ENCODE data around the gene STRN3. TPM values are rescaled to one million over a fixed set of nuclear protein-coding genes. Genes with fewer than 3 reads are reported as not detected.

The STRN3 gene
- total and polyA plus RNA-seq, 2 of the 8 experiments (the other 6 are each of a cell fraction or from before 2014, with no cell fraction given) = 8.7 to 38.1 TPM

DNA sequence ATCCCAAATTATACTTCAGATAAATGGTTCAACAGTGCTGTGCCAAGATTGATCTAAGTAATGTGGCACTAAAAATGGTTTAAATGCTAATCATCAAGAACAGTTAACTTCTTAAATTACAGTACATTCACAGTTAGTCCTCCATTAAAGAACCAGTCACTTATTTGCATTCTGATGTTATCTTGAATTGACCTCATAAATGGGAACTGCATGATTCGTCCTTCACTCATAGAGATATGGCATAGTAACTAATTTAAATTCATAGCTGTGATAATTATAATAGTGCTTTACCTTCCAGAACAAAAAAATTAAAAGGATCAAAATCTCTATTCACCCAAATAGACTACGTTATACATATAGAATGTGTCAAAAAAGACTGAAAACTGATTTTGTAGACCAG is 90.7 kb downstream of the STRN3 start (continued):
- TF ChIP-seq, protein P1, sequence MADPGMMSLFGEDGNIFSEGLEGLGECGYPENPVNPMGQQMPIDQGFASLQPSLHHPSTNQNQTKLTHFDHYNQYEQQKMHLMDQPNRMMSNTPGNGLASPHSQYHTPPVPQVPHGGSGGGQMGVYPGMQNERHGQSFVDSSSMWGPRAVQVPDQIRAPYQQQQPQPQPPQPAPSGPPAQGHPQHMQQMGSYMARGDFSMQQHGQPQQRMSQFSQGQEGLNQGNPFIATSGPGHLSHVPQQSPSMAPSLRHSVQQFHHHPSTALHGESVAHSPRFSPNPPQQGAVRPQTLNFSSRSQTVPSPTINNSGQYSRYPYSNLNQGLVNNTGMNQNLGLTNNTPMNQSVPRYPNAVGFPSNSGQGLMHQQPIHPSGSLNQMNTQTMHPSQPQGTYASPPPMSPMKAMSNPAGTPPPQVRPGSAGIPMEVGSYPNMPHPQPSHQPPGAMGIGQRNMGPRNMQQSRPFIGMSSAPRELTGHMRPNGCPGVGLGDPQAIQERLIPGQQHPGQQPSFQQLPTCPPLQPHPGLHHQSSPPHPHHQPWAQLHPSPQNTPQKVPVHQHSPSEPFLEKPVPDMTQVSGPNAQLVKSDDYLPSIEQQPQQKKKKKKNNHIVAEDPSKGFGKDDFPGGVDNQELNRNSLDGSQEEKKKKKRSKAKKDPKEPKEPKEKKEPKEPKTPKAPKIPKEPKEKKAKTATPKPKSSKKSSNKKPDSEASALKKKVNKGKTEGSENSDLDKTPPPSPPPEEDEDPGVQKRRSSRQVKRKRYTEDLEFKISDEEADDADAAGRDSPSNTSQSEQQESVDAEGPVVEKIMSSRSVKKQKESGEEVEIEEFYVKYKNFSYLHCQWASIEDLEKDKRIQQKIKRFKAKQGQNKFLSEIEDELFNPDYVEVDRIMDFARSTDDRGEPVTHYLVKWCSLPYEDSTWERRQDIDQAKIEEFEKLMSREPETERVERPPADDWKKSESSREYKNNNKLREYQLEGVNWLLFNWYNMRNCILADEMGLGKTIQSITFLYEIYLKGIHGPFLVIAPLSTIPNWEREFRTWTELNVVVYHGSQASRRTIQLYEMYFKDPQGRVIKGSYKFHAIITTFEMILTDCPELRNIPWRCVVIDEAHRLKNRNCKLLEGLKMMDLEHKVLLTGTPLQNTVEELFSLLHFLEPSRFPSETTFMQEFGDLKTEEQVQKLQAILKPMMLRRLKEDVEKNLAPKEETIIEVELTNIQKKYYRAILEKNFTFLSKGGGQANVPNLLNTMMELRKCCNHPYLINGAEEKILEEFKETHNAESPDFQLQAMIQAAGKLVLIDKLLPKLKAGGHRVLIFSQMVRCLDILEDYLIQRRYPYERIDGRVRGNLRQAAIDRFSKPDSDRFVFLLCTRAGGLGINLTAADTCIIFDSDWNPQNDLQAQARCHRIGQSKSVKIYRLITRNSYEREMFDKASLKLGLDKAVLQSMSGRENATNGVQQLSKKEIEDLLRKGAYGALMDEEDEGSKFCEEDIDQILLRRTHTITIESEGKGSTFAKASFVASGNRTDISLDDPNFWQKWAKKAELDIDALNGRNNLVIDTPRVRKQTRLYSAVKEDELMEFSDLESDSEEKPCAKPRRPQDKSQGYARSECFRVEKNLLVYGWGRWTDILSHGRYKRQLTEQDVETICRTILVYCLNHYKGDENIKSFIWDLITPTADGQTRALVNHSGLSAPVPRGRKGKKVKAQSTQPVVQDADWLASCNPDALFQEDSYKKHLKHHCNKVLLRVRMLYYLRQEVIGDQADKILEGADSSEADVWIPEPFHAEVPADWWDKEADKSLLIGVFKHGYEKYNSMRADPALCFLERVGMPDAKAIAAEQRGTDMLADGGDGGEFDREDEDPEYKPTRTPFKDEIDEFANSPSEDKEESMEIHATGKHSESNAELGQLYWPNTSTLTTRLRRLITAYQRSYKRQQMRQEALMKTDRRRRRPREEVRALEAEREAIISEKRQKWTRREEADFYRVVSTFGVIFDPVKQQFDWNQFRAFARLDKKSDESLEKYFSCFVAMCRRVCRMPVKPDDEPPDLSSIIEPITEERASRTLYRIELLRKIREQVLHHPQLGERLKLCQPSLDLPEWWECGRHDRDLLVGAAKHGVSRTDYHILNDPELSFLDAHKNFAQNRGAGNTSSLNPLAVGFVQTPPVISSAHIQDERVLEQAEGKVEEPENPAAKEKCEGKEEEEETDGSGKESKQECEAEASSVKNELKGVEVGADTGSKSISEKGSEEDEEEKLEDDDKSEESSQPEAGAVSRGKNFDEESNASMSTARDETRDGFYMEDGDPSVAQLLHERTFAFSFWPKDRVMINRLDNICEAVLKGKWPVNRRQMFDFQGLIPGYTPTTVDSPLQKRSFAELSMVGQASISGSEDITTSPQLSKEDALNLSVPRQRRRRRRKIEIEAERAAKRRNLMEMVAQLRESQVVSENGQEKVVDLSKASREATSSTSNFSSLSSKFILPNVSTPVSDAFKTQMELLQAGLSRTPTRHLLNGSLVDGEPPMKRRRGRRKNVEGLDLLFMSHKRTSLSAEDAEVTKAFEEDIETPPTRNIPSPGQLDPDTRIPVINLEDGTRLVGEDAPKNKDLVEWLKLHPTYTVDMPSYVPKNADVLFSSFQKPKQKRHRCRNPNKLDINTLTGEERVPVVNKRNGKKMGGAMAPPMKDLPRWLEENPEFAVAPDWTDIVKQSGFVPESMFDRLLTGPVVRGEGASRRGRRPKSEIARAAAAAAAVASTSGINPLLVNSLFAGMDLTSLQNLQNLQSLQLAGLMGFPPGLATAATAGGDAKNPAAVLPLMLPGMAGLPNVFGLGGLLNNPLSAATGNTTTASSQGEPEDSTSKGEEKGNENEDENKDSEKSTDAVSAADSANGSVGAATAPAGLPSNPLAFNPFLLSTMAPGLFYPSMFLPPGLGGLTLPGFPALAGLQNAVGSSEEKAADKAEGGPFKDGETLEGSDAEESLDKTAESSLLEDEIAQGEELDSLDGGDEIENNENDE (IDR thresholded peaks at IDR 0.05; ENCODE audit: insufficient replicate concordance, low read length) = no peak
- TF ChIP-seq, protein P2, sequence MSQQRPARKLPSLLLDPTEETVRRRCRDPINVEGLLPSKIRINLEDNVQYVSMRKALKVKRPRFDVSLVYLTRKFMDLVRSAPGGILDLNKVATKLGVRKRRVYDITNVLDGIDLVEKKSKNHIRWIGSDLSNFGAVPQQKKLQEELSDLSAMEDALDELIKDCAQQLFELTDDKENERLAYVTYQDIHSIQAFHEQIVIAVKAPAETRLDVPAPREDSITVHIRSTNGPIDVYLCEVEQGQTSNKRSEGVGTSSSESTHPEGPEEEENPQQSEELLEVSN (IDR thresholded peaks at IDR 0.05) = no peak
- TF ChIP-seq CREB1 (IDR thresholded peaks at IDR 0.05) (no peak), RAD21 (IDR thresholded peaks at IDR 0.05 in 1 of 2, conservative IDR thresholded peaks at IDR 0.05 in 1 of 2; ENCODE audit: low read depth in 2 of 2, low read length in 2 of 2) (no peak), RNF2 (IDR thresholded peaks at IDR 0.05; ENCODE audit: borderline replicate concordance, low read depth, low read length, missing control alignments, poor library complexity, severe bottlenecking) (no peak), JUN (IDR thresholded peaks at IDR 0.05; ENCODE audit: low read depth, low read length) (no peak), EP300 (IDR thresholded peaks at IDR 0.05; ENCODE audit: borderline replicate concordance in 1 of 2, low read depth in 2 of 2, low read length in 2 of 2) (no peak), TCF12 (IDR thresholded peaks at IDR 0.05; ENCODE audit: low read depth, low read length) (no peak), NANOG (IDR thresholded peaks at IDR 0.05; ENCODE audit: insufficient read depth, low read depth, low read length, poor library complexity, severe bottlenecking) (no peak), BACH1 (IDR thresholded peaks at IDR 0.05; ENCODE audit: low read length) (no peak), SP4 (IDR thresholded peaks at IDR 0.05; ENCODE audit: low read length) (no peak)

All from H1 (cell line).